NB4 (cell line): ENCODE results near the gene FAM221B.
A peak's percentile ranks its signal among the peaks of the same experiment; 100 is the strongest.

Experiments used
- DNase-seq: peaks from one replicate; pipeline ENCODE4 v3.0.0; 2010; ENCODE audit warnings: low read depth
- H3K4me3 ChIP-seq: one replicate; pipeline ENCODE4 v1.5.1; 2011; ENCODE audit warnings: mild to moderate bottlenecking, low read depth, low read length, moderate library complexity
- MYC ChIP-seq: IDR thresholded peaks from 2 replicates; pipeline ENCODE4 v1.6.1; 2011; ENCODE audit warnings: low read depth, low read length
- POLR2A ChIP-seq: IDR thresholded peaks from 2 replicates; pipeline ENCODE4 v1.6.1; 2011; ENCODE audit warnings: mild to moderate bottlenecking; ENCODE audit not compliant: insufficient read length; ENCODE audit errors: extremely low read depth
- TF ChIP-seq, protein P1 (sequence below): IDR thresholded peaks from one replicate; pipeline ENCODE4 v1.5.1; 2012; ENCODE audit warnings: low read depth, low read length
- TF ChIP-seq, protein P2 (sequence below): IDR thresholded peaks from 2 replicates; pipeline ENCODE4 v1.6.1; 2011; ENCODE audit warnings: low read depth, low read length

FAM221B gene, protein sequence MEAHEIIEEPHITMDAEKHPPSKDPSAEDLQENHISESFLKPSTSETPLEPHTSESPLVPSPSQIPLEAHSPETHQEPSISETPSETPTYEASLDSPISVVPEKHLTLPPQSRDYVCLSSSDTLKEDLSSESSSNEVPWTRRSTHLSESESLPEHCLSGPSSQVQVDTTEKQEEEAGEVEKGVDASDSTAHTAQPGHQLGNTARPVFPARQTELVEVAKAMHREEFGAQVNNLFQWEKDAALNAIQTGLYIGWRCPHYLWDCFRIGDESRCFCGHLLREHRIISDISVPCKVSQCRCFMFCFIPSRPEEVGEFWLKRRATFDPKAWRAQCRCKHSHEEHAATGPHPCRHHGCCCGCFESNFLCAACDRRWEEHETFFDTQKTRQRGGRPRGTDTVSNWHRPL

DNA sequence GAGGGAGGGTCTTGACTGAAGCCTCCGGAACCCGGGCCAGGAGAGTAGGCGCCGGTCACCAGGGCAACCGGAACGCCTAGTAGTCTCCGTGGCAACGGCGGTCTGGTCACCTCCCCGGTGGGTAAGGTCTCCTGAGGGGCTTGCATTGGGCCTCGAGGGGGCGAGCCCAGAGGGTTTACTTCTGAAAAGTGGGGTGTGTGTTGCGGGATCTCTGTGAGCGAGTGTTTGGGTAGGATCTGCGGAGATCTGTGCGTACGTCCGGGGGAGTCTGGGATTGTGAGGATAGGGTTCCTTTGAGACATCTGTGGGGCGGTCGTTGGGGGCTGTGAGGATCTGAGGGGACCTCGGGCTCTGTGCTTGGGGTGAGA, at the start of gene FAM221B:
Gene FAM221B (minus strand): TSS at position 17 of the 368 bp plus-strand sequence. CDS start 2,571 bp downstream, outside the sequence.
- no peak for DNase-seq
- TF ChIP-seq, protein P1, sequence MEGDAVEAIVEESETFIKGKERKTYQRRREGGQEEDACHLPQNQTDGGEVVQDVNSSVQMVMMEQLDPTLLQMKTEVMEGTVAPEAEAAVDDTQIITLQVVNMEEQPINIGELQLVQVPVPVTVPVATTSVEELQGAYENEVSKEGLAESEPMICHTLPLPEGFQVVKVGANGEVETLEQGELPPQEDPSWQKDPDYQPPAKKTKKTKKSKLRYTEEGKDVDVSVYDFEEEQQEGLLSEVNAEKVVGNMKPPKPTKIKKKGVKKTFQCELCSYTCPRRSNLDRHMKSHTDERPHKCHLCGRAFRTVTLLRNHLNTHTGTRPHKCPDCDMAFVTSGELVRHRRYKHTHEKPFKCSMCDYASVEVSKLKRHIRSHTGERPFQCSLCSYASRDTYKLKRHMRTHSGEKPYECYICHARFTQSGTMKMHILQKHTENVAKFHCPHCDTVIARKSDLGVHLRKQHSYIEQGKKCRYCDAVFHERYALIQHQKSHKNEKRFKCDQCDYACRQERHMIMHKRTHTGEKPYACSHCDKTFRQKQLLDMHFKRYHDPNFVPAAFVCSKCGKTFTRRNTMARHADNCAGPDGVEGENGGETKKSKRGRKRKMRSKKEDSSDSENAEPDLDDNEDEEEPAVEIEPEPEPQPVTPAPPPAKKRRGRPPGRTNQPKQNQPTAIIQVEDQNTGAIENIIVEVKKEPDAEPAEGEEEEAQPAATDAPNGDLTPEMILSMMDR, result no peak
- TF ChIP-seq POLR2A (no peak), MYC (no peak)
- TF ChIP-seq, protein P2, sequence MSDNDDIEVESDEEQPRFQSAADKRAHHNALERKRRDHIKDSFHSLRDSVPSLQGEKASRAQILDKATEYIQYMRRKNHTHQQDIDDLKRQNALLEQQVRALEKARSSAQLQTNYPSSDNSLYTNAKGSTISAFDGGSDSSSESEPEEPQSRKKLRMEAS, result no peak
- peak within 1 kb of the TSS; percentile 53 for H3K4me3 ChIP-seq

DNA sequence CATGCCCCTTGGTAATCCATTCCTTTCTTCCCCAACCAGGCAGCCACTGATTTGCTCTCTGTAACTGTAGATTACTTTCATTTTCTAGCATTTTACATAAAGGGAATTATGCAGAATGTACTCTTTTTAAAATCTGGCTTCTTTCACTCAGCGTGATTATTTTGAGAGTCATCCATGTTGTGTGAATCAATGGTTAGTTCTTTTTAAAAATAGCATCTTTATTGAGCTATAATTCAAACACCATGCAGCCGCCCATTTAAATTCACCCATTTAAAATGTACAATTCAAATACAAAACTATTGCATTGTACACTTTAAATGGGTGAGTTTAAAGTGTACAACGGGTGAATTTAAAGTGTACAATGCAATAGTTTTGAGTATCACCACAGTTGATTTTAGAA, 44.0 kb upstream of the FAM221B start:
- TF ChIP-seq, protein P2, result no peak
- TF ChIP-seq, protein P1, result no peak
- TF ChIP-seq POLR2A, result no peak
- TF ChIP-seq MYC, result no peak
- DNase-seq, result no peak
- H3K4me3 ChIP-seq, result no peak overlapping the region

DNA sequence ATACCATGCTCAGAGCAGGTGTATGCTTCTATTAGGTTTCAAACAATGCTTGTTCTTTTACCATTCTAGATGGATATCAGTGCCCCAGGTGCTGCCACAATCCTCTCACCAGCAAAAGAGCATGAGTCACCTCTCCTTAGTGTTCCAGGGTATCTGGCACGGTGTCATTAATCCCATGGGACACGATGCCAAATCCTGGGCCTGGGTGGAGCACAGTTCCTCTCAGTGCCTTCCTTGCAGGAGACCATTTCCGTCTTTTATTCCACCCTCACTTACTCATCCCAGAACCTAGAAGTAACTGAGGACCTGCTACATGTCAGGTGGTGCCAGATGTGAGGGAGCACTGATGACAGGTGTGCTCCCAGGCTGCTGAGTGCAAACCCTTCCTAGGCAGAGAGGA, 43.0 kb upstream of the FAM221B start:
- TF ChIP-seq, protein P1, result no peak
- TF ChIP-seq, protein P2, result no peak
- no peak for TF ChIP-seq POLR2A
- TF ChIP-seq MYC, result no peak
- H3K4me3 ChIP-seq, result no peak overlapping the region
- no peak for DNase-seq

DNA sequence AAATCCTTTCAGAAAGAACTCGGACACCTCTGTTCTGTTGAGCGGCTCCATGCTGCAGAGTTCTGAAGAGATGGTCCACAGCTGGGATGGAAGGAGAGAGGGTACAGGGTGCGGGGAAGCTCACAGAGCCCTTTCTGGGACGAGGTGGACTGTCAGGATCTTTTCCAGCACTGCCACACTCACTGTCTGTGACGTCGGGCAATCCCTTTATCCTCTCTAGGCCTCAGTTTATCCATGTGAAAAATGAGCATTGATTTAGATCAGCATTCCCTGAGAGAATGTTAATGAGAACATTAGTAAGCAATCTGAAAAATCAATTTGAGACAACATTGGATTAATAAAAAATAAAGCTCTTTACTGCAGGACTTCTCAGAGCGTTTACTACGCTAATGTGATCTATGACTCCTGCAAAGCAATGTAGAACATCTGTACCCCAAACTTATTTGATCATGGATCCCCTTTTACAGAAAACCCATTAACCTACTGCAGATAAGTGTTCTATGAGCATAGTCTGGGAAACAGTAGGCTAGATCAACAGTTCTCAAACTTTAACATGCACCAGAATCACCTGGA, 41.9 kb upstream of the FAM221B start, which contains the start of gene OR13J1:
Gene OR13J1 (minus strand): TSS at position 51 of the 573 bp plus-strand sequence. CDS start 0 bp downstream, at position 51.
- TF ChIP-seq, protein P2, result no peak
- TF ChIP-seq POLR2A, result no peak
- no peak within 1 kb of the TSS for H3K4me3 ChIP-seq
- DNase-seq, result no peak

DNA sequence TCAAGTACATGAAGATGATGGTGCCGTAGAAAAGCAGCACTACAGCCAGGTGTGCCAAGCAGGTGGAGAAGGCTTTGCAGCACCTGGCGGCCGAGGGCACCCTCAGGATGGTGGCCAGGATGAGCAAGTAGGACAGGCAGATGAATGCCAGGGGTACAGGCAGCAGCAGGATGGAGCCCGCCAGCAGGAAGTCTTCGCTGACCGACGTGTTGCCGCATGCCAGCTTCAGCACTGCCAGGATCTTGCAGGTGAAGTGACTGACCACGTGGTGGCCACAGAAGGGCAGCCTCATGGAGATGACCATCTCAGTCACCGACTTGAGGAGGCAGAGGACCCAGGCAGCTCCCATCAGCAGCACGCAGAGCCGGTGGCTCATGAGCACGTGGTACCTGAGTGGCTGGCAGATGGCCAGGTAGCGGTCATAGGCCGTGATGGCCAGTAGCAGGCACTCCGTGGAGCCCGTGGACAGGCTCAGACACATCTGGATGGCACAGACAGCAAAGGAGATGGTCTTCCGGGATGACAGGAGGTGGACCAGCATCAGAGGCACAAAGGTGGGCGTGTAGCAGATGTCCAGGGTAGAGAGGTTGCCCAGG, 41.2 kb upstream of the FAM221B start:
- TF ChIP-seq, protein P1, result no peak
- TF ChIP-seq MYC, result no peak
- no peak for TF ChIP-seq POLR2A
- TF ChIP-seq, protein P2, result no peak
- H3K4me3 ChIP-seq, result no peak overlapping the region
- no peak for DNase-seq

DNA sequence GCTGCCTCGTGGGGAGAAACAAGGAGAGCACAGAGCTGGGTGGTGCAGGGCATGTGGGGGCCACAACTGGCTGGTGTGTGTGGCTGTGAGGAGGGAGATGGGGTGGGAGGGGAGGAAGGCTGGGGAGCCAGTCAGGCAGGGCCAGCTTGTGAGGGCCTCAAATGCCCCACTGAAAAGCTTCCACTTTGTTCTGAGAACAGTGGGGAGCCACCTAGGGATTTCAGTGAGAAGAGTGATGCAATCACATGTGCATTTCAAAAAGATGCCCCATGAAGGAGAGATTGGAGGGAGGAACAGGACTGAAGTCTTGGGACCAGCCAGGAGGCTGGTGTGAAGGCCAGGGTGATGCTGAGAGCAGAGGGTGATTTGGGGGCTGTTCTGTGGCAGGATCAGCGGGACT, 40.4 kb upstream of the FAM221B start:
- TF ChIP-seq, protein P1, result no peak
- TF ChIP-seq POLR2A (no peak), MYC (no peak)
- TF ChIP-seq, protein P2, result no peak
- peak; percentile 8 for DNase-seq
- no peak overlapping the region for H3K4me3 ChIP-seq
